ENCODE results near the gene PRKCZ. TPM values are rescaled to one million over a fixed set of nuclear protein-coding genes. Genes with fewer than 3 reads are reported as not detected.

Gene PRKCZ
- total and polyA plus RNA-seq, 4 donors: 4.8 to 9.9 (median 8.4) TPM

- H3K4me3 ChIP-seq (ENCODE audit: low read depth in 1 of 3, low read length in 3 of 3): no peak overlapping the region
- H3K36me3 ChIP-seq (ENCODE audit: control insufficient read depth in 4 of 4, insufficient read depth in 3 of 4, low read depth in 1 of 4, low read length in 3 of 4): peaks cover 0 to 11% (median 8%) of the 10 kb centered on the region in 4 donors
- H3K9me3 ChIP-seq (ENCODE audit: control insufficient read depth in 4 of 4, low read length in 3 of 4): peaks cover 3 to 16% (median 10%) of the 10 kb centered on the region in 4 donors
- no peak for DNase-seq (ENCODE audit: low spot score)
- H3K9ac ChIP-seq (ENCODE audit: low read depth in 1 of 2, low read length in 2 of 2): no peak overlapping the region
- WGBS: 92% methylated on average over 22 of the region's 22 CpGs
- H3K27ac ChIP-seq (ENCODE audit: low read depth in 1 of 2, low read length in 2 of 2): no peak overlapping the region
- TF ChIP-seq TAF1 (conservative IDR thresholded peaks at IDR 0.05): no peak
- TF ChIP-seq, protein P1, sequence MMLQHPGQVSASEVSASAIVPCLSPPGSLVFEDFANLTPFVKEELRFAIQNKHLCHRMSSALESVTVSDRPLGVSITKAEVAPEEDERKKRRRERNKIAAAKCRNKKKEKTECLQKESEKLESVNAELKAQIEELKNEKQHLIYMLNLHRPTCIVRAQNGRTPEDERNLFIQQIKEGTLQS (IDR thresholded peaks at IDR 0.05): no peak
- TF ChIP-seq GABPA (IDR thresholded peaks at IDR 0.05 in 1 of 2, conservative IDR thresholded peaks at IDR 0.05 in 1 of 2): no peak
- no peak for TF ChIP-seq HNF4G (IDR thresholded peaks at IDR 0.05)
- TF ChIP-seq RXRA (IDR thresholded peaks at IDR 0.05): no peak
- no peak for TF ChIP-seq NR2F2 (IDR thresholded peaks at IDR 0.05)
- TF ChIP-seq FOXA1 (IDR thresholded peaks at IDR 0.05): no peak
- TF ChIP-seq RAD21 (IDR thresholded peaks at IDR 0.05): no peak
- no peak for TF ChIP-seq EGR1 (IDR thresholded peaks at IDR 0.05; ENCODE audit: low read depth in 2 of 2)
- H3K27me3 ChIP-seq (ENCODE audit: control insufficient read depth in 4 of 4, insufficient read depth in 4 of 4, low read length in 3 of 4): no peaks in the 10 kb centered on the region
- H3K4me1 ChIP-seq (ENCODE audit: control insufficient read depth in 4 of 4, insufficient read depth in 4 of 4, low read length in 3 of 4): no peaks in the 10 kb centered on the region
Measured at GRCh38 chr1:2082064-2082463, 31.9 kb downstream of the PRKCZ start.

DNA sequence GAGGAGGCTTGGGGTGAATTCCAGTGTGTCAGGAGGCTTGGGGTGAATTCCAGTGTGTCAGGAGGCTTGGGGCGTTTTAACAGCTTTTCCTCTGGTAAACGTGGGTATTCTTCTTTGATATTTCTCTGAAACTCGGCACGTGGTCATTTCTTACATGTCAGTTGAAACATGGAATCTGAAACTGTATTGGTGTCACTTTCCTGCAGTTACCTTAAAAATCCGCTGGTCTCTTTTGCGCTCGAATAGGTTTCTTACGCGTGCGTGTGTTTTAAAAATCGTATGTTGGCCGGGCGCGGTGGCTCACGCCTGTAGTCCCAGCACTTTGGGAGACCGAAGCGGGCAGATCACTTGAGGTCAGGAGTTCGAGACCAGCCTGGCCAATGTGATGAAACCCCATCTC is 33.5 kb downstream of the PRKCZ start:
- peaks cover 0 to 3% (median 0%) of the 10 kb centered on the region in 4 donors for H3K9me3 ChIP-seq (ENCODE audit: control insufficient read depth in 4 of 4, low read length in 3 of 4)
- H3K36me3 ChIP-seq (ENCODE audit: control insufficient read depth in 4 of 4, insufficient read depth in 3 of 4, low read depth in 1 of 4, low read length in 3 of 4): peaks cover 0 to 2% (median 0%) of the 10 kb centered on the region in 4 donors
- no peaks in the 10 kb centered on the region for H3K4me1 ChIP-seq (ENCODE audit: control insufficient read depth in 4 of 4, insufficient read depth in 4 of 4, low read length in 3 of 4)
- H3K4me3 ChIP-seq (ENCODE audit: low read depth in 1 of 3, low read length in 3 of 3): no peak overlapping the region
- no peak for TF ChIP-seq SP1 (IDR thresholded peaks at IDR 0.05)
- 94% methylated on average over 18 of the region's 18 CpGs for WGBS
- no peak for DNase-seq (ENCODE audit: low spot score)
- no peaks in the 10 kb centered on the region for H3K27me3 ChIP-seq (ENCODE audit: control insufficient read depth in 4 of 4, insufficient read depth in 4 of 4, low read length in 3 of 4)
- H3K27ac ChIP-seq (ENCODE audit: low read depth in 1 of 2, low read length in 2 of 2): no peak overlapping the region
- H3K9ac ChIP-seq (ENCODE audit: low read depth in 1 of 2, low read length in 2 of 2): no peak overlapping the region

DNA sequence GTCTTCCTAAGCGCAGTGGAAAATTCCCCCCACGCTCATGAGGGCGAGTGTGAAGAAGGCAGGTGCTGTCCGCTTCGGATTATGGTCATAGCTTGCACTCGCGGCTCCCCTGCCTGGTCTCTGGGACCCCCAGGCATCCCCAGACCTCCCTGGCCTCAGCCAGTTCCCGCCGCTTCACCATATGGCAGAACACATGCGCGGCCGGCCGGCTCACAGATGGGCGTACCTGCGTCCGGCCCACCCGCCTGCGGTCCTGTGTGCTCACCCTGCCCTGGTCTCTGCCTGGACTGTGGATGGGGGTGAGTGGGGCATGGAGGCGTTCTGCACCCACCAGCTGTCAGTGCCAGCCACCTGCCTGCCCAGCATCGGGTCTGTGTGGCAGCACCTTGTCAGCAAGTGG is 34.1 kb downstream of the PRKCZ start:
- H3K27ac ChIP-seq (ENCODE audit: low read depth in 1 of 2, low read length in 2 of 2): no peak overlapping the region
- TF ChIP-seq HNF4A (conservative IDR thresholded peaks at IDR 0.05) (no peak), GABPA (IDR thresholded peaks at IDR 0.05 in 1 of 2, conservative IDR thresholded peaks at IDR 0.05 in 1 of 2) (no peak), JUND (IDR thresholded peaks at IDR 0.05) (no peak), TAF1 (conservative IDR thresholded peaks at IDR 0.05) (no peak), FOXA2 (IDR thresholded peaks at IDR 0.05) (no peak), EGR1 (IDR thresholded peaks at IDR 0.05; ENCODE audit: low read depth in 2 of 2) (no peak), FOXA1 (IDR thresholded peaks at IDR 0.05) (no peak)
- TF ChIP-seq, protein P1 (IDR thresholded peaks at IDR 0.05): no peak
- H3K36me3 ChIP-seq (ENCODE audit: control insufficient read depth in 4 of 4, insufficient read depth in 3 of 4, low read depth in 1 of 4, low read length in 3 of 4): peaks cover 0 to 2% (median 0%) of the 10 kb centered on the region in 4 donors
- peaks cover 0 to under 1% (median 0%) of the 10 kb centered on the region in 4 donors for H3K9me3 ChIP-seq (ENCODE audit: control insufficient read depth in 4 of 4, low read length in 3 of 4)
- no peak overlapping the region for H3K9ac ChIP-seq (ENCODE audit: low read depth in 1 of 2, low read length in 2 of 2)
- H3K4me1 ChIP-seq (ENCODE audit: control insufficient read depth in 4 of 4, insufficient read depth in 4 of 4, low read length in 3 of 4): no peaks in the 10 kb centered on the region
- DNase-seq (ENCODE audit: low spot score): no peak
- H3K27me3 ChIP-seq (ENCODE audit: control insufficient read depth in 4 of 4, insufficient read depth in 4 of 4, low read length in 3 of 4): no peaks in the 10 kb centered on the region
- 97% methylated on average over 20 of the region's 20 CpGs for WGBS
- H3K4me3 ChIP-seq (ENCODE audit: low read depth in 1 of 3, low read length in 3 of 3): no peak overlapping the region

DNA sequence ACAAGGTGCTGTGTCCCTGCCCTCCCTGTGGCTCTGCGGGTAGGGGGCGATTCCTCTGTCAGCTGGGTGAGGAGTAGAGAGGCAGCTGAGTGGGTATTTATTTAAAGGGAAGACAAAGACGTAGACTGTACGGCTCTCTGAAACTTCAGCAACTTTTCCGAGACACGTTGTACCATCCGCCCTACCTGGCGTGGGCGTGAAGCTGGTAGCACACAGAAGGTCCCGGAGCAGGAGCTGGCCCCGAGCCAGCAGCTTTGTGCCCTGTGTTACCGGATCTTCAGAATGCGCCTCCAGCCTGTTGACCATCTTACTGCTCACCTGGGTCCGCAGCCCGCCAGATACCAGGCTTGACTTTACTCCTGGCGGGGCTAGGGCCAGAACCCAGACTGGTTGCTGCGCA is 34.9 kb downstream of the PRKCZ start:
- no peaks in the 10 kb centered on the region for H3K27me3 ChIP-seq (ENCODE audit: control insufficient read depth in 4 of 4, insufficient read depth in 4 of 4, low read length in 3 of 4)
- no peaks in the 10 kb centered on the region for H3K9me3 ChIP-seq (ENCODE audit: control insufficient read depth in 4 of 4, low read length in 3 of 4)
- H3K36me3 ChIP-seq (ENCODE audit: control insufficient read depth in 4 of 4, insufficient read depth in 3 of 4, low read depth in 1 of 4, low read length in 3 of 4): peaks cover 0 to 2% (median 0%) of the 10 kb centered on the region in 4 donors
- H3K9ac ChIP-seq (ENCODE audit: low read depth in 1 of 2, low read length in 2 of 2): no peak overlapping the region
- H3K4me3 ChIP-seq (ENCODE audit: low read depth in 1 of 3, low read length in 3 of 3): no peak overlapping the region
- H3K27ac ChIP-seq (ENCODE audit: low read depth in 1 of 2, low read length in 2 of 2): no peak overlapping the region
- no peak for DNase-seq (ENCODE audit: low spot score)
- no peaks in the 10 kb centered on the region for H3K4me1 ChIP-seq (ENCODE audit: control insufficient read depth in 4 of 4, insufficient read depth in 4 of 4, low read length in 3 of 4)
- 94% methylated on average over 17 of the region's 17 CpGs for WGBS
- TF ChIP-seq RAD21 (IDR thresholded peaks at IDR 0.05) (no peak), NR2F2 (IDR thresholded peaks at IDR 0.05) (no peak), RXRA (IDR thresholded peaks at IDR 0.05) (no peak), GABPA (IDR thresholded peaks at IDR 0.05 in 1 of 2, conservative IDR thresholded peaks at IDR 0.05 in 1 of 2) (no peak), HNF4G (IDR thresholded peaks at IDR 0.05) (no peak), YY1 (IDR thresholded peaks at IDR 0.05) (no peak), MAX (IDR thresholded peaks at IDR 0.05) (no peak), TAF1 (conservative IDR thresholded peaks at IDR 0.05) (no peak), EGR1 (IDR thresholded peaks at IDR 0.05; ENCODE audit: low read depth in 2 of 2) (no peak), SP1 (IDR thresholded peaks at IDR 0.05) (no peak), JUND (IDR thresholded peaks at IDR 0.05) (no peak), FOXA2 (IDR thresholded peaks at IDR 0.05) (no peak)
- TF ChIP-seq, protein P1 (IDR thresholded peaks at IDR 0.05): no peak
- TF ChIP-seq, protein P2, sequence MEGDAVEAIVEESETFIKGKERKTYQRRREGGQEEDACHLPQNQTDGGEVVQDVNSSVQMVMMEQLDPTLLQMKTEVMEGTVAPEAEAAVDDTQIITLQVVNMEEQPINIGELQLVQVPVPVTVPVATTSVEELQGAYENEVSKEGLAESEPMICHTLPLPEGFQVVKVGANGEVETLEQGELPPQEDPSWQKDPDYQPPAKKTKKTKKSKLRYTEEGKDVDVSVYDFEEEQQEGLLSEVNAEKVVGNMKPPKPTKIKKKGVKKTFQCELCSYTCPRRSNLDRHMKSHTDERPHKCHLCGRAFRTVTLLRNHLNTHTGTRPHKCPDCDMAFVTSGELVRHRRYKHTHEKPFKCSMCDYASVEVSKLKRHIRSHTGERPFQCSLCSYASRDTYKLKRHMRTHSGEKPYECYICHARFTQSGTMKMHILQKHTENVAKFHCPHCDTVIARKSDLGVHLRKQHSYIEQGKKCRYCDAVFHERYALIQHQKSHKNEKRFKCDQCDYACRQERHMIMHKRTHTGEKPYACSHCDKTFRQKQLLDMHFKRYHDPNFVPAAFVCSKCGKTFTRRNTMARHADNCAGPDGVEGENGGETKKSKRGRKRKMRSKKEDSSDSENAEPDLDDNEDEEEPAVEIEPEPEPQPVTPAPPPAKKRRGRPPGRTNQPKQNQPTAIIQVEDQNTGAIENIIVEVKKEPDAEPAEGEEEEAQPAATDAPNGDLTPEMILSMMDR (IDR thresholded peaks at IDR 0.05; ENCODE audit: low read depth, low read length, missing input control): no peak
- TF ChIP-seq, protein P3, sequence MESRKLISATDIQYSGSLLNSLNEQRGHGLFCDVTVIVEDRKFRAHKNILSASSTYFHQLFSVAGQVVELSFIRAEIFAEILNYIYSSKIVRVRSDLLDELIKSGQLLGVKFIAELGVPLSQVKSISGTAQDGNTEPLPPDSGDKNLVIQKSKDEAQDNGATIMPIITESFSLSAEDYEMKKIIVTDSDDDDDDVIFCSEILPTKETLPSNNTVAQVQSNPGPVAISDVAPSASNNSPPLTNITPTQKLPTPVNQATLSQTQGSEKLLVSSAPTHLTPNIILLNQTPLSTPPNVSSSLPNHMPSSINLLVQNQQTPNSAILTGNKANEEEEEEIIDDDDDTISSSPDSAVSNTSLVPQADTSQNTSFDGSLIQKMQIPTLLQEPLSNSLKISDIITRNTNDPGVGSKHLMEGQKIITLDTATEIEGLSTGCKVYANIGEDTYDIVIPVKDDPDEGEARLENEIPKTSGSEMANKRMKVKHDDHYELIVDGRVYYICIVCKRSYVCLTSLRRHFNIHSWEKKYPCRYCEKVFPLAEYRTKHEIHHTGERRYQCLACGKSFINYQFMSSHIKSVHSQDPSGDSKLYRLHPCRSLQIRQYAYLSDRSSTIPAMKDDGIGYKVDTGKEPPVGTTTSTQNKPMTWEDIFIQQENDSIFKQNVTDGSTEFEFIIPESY (IDR thresholded peaks at IDR 0.05): no peak
